ENCODE data around the gene NUDT14. TPM values are rescaled to one million over a fixed set of nuclear protein-coding genes. Genes with fewer than 3 reads are reported as not detected.

Gene NUDT14
- polyA plus RNA-seq, 1 donor from 2014 or later: 55.0 TPM

DNA sequence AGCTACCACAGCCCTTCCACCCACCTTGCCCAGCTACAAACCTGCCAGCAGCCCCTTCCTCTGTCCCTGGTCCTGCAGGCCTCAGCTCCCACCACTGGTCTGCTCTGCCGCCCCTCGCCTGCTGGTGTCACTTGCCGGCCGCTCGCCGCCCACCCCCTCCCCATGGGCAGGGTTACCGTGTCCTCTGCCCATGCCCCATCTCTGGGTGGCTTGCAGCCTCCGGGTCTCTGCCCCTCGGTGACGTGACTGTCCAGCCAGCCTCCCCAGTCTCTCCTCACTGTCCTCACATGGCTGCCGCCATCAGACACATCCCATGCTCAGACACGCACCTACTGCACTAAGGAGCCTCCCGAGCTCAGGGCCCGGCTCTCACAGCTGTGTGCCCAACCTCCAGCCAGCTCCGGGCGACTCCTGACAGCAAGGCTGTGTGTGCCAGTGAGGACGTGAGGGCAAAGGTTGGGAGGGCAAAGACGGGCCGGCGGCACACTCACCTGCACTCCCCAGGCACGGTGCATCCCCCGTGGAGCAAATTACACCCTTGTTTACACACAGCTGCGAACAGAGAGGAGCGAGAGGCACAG is 26.0 kb downstream of the NUDT14 start:
- H3K9me3 ChIP-seq (ENCODE audit: low read length): no peaks in the 10 kb centered on the region
- no peak overlapping the region for H3K27ac ChIP-seq (ENCODE audit: low read length)
- no peak overlapping the region for H2AFZ ChIP-seq (ENCODE audit: low read depth, low read length)
- H3F3A ChIP-seq (ENCODE audit: insufficient read depth, low read length, poor library complexity, severe bottlenecking): no peaks in the 10 kb centered on the region
- no peak overlapping the region for H3K4me3 ChIP-seq (ENCODE audit: low read length)
- H3K79me2 ChIP-seq (replicated peaks; ENCODE audit: insufficient read depth, low read length): no peaks in the 10 kb centered on the region
- H4K20me1 ChIP-seq (ENCODE audit: insufficient read depth): no peaks in the 10 kb centered on the region
- H3K4me2 ChIP-seq (ENCODE audit: low read length): no peak overlapping the region
- no peaks in the 10 kb centered on the region for H3K9me2 ChIP-seq (ENCODE audit: insufficient read depth, low read length)
- TF ChIP-seq TAF1 (IDR thresholded peaks at IDR 0.05; ENCODE audit: low read depth) (no peak), EZH2 (IDR thresholded peaks at IDR 0.05; ENCODE audit: borderline replicate concordance, insufficient read depth, low read length, poor library complexity, severe bottlenecking) (no peak), SMC3 (conservative IDR thresholded peaks at IDR 0.05; ENCODE audit: poor library complexity) (no peak), MXI1 (conservative IDR thresholded peaks at IDR 0.05; ENCODE audit: poor library complexity, severe bottlenecking) (no peak), POLR2AphosphoS5 (IDR thresholded peaks at IDR 0.05) (no peak), RAD21 (conservative IDR thresholded peaks at IDR 0.05) (no peak), EP300 (conservative IDR thresholded peaks at IDR 0.05; ENCODE audit: poor library complexity, severe bottlenecking) (no peak)
- TF ChIP-seq, protein P1, sequence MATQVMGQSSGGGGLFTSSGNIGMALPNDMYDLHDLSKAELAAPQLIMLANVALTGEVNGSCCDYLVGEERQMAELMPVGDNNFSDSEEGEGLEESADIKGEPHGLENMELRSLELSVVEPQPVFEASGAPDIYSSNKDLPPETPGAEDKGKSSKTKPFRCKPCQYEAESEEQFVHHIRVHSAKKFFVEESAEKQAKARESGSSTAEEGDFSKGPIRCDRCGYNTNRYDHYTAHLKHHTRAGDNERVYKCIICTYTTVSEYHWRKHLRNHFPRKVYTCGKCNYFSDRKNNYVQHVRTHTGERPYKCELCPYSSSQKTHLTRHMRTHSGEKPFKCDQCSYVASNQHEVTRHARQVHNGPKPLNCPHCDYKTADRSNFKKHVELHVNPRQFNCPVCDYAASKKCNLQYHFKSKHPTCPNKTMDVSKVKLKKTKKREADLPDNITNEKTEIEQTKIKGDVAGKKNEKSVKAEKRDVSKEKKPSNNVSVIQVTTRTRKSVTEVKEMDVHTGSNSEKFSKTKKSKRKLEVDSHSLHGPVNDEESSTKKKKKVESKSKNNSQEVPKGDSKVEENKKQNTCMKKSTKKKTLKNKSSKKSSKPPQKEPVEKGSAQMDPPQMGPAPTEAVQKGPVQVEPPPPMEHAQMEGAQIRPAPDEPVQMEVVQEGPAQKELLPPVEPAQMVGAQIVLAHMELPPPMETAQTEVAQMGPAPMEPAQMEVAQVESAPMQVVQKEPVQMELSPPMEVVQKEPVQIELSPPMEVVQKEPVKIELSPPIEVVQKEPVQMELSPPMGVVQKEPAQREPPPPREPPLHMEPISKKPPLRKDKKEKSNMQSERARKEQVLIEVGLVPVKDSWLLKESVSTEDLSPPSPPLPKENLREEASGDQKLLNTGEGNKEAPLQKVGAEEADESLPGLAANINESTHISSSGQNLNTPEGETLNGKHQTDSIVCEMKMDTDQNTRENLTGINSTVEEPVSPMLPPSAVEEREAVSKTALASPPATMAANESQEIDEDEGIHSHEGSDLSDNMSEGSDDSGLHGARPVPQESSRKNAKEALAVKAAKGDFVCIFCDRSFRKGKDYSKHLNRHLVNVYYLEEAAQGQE (IDR thresholded peaks at IDR 0.05; ENCODE audit: borderline replicate concordance): no peak
- TF ChIP-seq, protein P2, sequence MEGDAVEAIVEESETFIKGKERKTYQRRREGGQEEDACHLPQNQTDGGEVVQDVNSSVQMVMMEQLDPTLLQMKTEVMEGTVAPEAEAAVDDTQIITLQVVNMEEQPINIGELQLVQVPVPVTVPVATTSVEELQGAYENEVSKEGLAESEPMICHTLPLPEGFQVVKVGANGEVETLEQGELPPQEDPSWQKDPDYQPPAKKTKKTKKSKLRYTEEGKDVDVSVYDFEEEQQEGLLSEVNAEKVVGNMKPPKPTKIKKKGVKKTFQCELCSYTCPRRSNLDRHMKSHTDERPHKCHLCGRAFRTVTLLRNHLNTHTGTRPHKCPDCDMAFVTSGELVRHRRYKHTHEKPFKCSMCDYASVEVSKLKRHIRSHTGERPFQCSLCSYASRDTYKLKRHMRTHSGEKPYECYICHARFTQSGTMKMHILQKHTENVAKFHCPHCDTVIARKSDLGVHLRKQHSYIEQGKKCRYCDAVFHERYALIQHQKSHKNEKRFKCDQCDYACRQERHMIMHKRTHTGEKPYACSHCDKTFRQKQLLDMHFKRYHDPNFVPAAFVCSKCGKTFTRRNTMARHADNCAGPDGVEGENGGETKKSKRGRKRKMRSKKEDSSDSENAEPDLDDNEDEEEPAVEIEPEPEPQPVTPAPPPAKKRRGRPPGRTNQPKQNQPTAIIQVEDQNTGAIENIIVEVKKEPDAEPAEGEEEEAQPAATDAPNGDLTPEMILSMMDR (IDR thresholded peaks at IDR 0.05; ENCODE audit: poor library complexity, severe bottlenecking): no peak
- no peaks in the 10 kb centered on the region for H3K36me3 ChIP-seq (ENCODE audit: insufficient read depth, low read length)
- no peak overlapping the region for H3K9ac ChIP-seq (ENCODE audit: low read length)
- no peaks in the 10 kb centered on the region for H3K27me3 ChIP-seq (ENCODE audit: insufficient read depth, low read depth, low read length)

DNA sequence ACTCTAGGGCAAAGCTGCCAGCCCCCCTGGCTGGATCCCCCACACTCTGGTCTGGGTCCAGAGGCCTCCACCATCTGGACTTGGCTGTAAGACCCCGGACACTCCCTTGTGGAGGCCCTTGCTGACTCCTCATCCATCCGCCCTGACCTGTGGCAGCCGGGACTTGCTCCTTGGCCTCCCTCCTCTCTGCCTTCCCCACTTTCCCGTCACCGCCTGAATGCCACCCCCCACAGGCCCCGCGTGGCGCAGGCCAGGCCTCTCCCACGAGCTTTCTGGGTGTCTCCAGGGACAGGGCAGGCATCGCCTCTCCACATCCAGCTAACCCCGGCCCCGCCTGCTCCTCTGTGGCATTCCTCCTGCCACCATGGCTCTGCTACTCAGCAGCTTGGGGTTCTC is 26.6 kb downstream of the NUDT14 start:
- TF ChIP-seq, protein P2 (IDR thresholded peaks at IDR 0.05; ENCODE audit: poor library complexity, severe bottlenecking): no peak
- TF ChIP-seq EP300 (conservative IDR thresholded peaks at IDR 0.05; ENCODE audit: poor library complexity, severe bottlenecking) (no peak), MXI1 (conservative IDR thresholded peaks at IDR 0.05; ENCODE audit: poor library complexity, severe bottlenecking) (no peak), RAD21 (conservative IDR thresholded peaks at IDR 0.05) (no peak)
- H3K79me2 ChIP-seq (replicated peaks; ENCODE audit: insufficient read depth, low read length): no peaks in the 10 kb centered on the region
- no peak overlapping the region for H3K9ac ChIP-seq (ENCODE audit: low read length)
- no peaks in the 10 kb centered on the region for H3K27me3 ChIP-seq (ENCODE audit: insufficient read depth, low read depth, low read length)
- no peak overlapping the region for H2AFZ ChIP-seq (ENCODE audit: low read depth, low read length)
- H3F3A ChIP-seq (ENCODE audit: insufficient read depth, low read length, poor library complexity, severe bottlenecking): no peaks in the 10 kb centered on the region
- H3K4me2 ChIP-seq (ENCODE audit: low read length): no peak overlapping the region
- H3K9me3 ChIP-seq (ENCODE audit: low read length): no peaks in the 10 kb centered on the region
- no peak overlapping the region for H3K27ac ChIP-seq (ENCODE audit: low read length)
- no peaks in the 10 kb centered on the region for H3K9me2 ChIP-seq (ENCODE audit: insufficient read depth, low read length)
- H3K36me3 ChIP-seq (ENCODE audit: insufficient read depth, low read length): no peaks in the 10 kb centered on the region
- no peak overlapping the region for H3K4me3 ChIP-seq (ENCODE audit: low read length)
- H4K20me1 ChIP-seq (ENCODE audit: insufficient read depth): no peaks in the 10 kb centered on the region

Data from neural cell (in vitro differentiated cells).